ENCODE results near the gene MST1.

Gene MST1

DNA sequence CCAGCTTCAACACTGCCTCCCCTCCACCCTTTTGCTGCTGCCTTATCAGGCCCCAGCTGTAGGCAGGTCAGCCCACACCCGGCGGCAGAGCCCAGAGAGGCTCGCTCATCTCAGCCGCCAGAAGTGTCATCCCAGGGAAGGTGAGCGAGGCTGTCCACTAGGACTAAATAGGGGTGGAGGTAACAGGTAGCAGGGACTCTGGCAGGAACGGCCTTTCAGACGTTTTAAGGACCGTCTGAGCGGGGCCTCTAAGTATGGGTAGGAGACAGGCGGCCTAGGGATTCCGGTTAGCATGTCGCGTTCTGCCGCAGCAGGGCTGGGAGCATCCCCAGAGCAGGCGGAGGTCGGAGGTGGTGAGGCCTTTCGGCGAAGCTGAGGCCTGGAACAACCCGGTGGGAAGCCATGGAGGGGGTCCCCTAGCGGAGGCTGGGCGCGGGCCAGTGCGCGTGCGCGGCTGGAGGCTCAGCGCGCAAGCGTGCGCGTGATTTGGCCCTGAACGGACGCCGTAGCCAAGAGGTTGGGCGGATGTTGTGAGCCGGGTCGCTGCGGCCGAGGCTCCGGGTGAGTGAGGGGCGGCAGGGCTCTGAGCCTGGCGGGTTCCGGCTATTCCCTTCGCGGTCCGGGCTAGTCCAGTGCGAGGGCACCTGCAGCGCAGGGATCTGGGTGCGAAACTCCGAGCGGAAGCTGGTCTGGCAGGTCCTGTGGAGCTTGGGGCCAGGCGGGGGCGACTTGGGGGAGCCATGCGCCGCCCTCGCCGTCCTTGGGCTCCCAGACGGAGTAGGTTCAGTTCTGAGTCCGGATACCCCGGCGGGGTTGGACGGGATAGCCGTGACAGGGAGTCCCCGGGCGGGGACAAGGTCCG, at the start of gene MST1, which contains the start of gene RNF123:
MST1 (minus strand) TSS at position 429 of the 862 bp plus-strand sequence. CDS start 783 bp downstream, outside the sequence.
RNF123 (plus strand) TSS at position 512 of the 862 bp plus-strand sequence. CDS start 1,609 bp downstream, outside the sequence.
- DNase-seq: peak; percentile 98

DNA sequence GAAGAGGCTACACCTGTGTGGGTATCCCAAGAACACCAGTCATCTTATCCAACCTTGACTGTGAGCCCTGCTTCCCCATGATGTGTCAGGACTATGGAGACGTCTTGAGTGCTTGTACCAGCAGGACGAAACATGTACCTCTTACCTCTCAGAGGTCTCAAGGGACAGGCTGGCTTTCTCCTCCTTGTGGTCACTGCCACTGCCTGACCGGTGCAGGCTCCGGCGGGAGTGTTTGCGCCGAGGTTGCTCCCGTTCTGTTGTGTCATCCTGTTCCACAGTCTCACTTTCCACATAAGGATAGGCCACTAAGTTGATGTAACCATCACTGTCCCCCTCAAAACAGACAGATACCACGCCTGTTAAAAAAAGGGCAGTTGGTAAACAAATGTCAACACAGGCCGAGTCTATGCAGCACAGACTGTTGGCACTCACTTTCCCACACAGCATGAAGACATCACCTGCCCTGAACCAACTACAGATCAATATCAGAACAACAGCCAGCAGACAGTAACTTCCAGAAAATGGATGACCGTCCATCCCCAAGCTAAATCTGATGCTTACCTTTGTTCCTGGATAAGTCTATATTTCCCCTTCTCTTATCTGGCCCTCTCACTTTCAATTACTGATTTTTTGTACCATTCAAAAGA, 48.9 kb upstream of the MST1 start:
- no peak for DNase-seq

DNA sequence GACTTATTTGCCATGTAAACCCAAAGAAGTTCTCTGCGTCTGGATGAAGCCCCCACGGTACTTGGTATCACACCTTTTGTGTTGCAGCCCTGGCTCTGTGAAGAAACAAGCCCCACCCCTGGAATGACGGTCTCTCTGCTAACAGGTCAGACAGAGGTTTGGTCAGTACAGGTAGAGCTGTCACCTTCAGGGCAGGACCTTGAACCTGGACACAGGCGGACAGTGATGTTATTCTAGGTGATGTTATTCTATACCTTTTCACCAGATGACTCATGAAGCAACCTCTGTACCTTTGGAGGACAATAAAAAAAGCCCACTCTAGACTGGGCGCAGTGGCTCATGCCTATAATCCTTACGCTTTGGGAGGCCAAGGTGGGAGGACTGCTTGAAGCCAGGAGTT, 45.5 kb upstream of the MST1 start:
- DNase-seq: no peak

DNA sequence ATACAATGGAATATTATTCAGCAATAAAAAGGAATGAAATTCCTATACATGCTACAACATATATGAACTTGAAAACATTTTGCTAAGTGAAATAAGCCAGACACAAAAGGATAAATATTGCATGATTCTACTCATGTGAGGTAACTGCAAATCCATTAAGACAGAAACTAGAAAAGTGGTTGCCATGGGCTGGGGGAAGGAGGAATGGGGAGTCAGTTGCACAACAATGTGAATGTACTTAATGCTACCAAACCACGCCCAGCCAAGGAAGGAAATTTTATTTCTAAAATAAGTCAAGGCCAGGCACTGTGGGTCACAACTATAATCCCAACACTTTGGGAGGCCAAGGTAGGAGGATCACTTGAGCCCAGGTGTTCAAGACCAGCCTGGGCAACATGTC, 44.3 kb upstream of the MST1 start:
- DNase-seq: no peak

DNA sequence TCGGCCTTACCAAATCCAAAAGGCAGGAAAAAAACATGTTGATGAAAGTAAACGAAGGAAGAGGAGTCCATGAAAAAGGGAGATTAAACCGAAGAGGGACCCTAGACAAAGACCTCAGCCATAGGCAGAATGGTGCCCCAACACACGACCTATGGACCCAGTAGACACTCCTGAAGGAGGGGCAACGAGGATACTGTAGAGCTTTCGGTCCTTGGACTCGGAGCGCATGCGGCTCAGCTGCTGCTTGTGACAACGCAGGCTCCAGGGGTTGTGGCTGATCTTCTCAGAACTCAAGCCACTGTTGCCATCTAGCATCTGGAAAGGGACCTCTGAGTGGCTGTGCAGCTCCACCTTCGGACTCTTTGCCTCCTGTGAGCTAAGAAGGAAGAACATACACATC, 43.3 kb upstream of the MST1 start:
- DNase-seq: no peak

DNA sequence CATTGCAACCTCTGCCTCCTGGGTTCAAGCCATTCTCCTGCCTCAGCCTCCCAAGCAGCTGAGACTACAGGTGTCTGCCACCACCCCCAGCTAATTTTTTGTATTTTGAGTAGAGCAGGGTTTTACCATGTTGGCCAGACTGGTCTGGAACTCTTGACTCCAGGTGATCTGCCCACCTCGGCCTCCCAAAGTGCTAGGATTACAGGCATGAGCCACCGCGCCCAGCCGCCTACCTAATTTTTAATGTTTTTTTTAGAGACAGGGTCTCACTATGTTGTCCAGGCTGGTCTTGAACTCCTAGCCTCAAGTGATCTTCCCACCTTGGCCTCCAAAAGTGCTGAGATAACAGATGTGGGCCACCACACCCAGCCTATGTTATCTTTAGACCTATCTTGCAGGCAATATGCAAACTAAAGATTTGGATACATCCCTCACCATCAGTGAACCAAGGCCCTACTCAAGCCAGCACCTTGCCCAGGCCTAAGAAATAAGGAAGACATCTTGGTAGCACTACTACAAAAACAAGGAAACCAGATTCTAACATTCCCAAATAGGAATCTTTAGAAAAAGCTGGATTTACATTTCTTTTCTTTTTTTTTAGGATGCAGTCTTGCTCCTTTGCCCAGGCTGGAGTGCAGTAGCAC, 40.8 kb upstream of the MST1 start:
- DNase-seq: no peak

DNA sequence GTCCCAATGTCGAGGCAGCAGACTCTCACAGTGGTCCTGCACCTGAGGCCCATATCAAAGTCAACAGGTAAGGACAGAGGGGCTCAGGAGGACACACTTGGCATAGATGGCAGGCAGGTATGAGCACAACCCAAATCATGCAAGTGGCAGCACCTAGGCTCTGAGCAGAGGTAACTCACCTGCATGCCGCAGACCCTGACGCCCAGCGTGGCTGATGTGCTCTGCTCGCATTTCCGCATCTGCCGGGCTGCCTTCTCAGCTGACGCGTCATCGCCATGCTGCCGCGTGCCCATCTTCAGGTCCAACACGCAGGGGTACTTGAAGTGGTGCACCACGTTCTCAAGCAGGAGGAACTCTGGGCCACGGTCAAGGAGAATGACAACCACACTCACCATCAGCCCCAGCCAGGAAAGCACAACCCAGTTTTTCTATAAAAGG, 38.7 kb upstream of the MST1 start:
- DNase-seq: no peak

DNA sequence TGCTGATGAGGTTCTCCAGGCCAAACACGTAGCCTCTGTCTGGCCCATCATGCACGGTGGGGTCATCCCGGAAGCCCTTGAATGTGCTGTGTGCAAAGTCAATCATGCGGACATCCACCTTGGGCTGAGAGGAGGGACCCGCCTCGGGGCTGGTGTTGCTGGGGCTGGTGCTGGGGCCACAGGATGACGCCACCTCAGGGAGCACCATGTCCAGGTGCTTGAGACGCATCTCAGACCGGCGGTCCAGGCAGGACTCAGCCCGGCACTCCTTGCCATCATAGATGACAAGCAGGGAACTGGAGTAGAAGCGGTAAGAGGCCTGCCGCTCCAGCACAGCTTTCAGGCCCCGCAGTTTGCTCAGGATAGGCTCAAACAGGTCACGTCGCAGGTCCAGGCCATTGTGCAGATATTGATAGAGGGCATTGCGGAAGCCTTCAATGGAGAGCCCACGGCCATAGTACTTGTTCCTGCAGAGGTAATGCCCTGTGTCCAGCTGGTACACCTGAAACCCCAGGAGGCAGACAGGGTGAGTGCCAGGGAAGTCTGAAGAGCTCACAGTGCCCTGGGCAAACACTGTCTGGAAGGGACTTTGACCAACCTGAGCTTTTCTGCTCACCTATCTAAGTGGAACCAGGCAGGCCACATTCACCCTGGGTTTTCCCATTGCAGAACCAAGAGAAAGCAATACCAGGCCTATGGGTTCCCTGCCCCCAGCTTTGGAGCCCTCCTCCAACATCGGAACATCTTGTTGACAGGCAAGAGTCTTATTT, 38.1 kb upstream of the MST1 start:
- no peak for DNase-seq

DNA sequence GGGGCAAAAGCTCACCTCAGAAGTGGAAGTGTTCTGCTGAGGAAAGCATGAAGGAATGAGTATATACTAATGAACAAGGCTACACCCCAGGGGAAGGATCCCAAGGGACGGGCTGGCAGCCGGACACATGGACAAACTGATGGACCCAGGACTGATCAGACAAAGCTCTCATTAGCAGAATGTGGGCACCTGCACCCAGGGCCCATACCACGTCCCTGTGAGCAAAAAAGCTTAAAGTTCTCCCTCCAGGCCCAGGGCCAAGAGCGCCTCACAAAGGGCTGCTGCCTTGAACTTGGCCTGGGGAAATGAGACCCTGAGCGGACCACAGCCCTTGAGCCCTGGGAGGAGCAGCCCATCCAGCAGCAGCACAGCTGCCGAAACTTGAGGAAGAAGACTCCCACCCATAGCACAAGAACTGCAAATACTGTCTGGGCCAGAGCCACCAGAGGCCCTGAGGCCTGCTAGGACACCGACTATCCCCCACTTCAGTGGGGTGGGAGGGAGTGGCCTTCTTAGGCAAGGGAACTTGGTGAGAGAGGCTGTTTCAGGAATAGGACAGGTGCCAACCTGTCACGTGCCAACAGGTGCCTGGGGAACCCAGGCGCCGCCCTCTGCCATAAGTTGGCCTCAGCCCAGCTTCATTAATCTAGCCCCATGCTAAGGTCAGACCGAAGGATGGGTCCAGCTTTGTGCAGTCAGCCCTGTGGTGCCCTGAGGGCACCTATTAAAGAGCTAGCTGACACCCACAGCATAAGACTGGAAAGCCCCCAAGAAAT, 36.8 kb upstream of the MST1 start:
- DNase-seq: no peak

DNA sequence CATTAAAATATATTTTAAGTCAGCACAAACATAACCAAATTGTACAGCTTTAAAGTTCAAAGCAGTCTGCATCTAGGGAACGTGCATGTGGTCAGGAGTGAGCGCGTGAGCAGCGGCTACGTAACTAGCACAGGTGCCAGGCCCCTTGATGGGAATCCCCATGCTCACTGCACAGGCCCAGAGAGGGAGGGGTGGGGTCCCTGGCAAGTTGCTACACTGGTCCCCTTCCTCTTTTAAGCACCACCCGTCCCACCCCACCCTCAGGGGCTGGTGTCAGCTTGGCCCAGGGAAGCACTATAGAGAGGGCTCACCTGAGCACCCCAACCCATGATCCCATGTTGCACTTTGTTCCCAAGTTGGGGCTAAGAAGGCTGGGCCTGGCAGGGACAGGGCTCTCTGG, 35.3 kb upstream of the MST1 start:
- no peak for DNase-seq

DNA sequence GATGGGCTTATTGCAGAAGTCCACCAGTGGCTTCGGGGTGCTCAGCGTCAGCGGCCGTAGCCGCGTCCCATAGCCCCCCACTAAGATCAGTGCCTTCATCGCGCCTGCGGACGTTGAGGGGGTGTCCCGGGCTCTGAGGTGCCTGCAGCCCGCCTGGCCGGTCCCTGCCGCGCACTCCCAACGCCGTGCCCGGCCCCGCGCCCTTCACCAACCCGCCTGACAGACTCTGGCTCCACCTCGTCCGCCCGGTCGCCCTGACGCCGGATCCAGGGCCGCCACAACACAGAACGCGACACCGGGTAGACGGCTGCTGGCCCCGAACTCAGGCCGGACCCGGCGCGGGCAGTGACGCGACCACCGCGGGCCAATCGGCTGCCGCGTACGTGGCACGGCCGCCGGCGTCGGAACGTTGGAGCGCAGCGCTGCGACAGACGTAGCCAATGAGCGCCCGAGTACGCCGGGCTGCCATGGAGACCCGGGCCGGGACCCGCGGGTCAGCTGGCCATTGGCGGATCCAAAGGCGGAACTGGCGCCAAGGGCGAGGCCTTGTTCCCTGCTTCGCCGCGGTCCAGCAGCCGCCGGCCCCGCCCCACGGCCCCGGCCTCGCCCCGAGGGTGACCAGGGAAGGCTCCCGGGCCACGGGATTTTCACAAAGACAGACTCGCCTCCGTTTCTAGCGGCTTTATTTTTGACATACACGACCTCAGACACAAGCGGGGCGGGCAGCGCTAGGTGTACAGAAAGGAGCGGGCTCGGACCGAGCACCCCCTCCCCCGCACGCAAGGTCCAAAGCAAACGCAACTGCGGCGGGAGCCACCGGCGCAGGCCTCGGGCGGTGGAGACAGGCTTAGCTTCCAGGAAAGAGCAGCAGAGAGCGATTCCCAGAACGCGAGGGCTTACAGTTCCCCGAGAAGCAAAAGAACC, 34.6 kb upstream of the MST1 start, which contains the start of gene GMPPB:
GMPPB (minus strand) TSS at position 324 of the 924 bp plus-strand sequence; CDS start at position 99, 225 bp downstream.
- peak; percentile 98 for DNase-seq

DNA sequence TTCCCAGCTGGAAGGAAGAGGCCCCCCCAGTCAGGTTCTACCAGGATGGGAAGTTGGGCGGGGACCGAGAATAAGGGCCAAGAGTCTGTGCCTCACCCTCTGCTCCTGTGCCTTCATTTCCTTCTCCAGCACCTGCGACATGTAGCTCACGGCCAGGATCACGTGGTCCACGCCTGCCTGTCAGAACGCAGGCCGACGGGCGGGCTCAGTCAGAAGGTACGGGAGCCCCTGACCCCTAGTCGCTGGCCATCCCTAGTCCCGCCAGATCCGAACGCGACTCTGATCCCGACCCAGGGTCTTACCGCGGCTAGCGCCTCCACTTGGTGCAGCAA, 34.0 kb upstream of the MST1 start:
- no peak for DNase-seq

DNA sequence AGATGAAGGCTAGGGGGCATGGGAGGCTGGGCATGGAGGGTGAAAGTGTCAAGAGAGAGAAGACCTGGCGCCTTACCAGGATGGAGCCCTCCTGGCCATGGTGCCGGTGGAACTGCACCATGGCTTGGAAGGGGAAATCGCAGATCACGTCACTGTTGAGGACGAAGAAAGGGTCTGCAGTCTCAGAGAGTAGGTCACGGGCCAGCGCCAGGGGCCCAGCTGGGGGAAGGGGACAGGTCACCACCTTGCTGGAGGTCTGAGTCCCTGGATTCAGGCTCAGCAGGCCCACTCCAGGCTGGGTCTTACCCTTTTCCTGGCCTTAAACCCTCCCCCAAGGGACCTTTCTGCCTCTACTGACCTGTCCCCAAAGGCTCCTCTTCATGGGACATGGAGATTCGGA, 33.6 kb upstream of the MST1 start:
- no peak for DNase-seq

DNA sequence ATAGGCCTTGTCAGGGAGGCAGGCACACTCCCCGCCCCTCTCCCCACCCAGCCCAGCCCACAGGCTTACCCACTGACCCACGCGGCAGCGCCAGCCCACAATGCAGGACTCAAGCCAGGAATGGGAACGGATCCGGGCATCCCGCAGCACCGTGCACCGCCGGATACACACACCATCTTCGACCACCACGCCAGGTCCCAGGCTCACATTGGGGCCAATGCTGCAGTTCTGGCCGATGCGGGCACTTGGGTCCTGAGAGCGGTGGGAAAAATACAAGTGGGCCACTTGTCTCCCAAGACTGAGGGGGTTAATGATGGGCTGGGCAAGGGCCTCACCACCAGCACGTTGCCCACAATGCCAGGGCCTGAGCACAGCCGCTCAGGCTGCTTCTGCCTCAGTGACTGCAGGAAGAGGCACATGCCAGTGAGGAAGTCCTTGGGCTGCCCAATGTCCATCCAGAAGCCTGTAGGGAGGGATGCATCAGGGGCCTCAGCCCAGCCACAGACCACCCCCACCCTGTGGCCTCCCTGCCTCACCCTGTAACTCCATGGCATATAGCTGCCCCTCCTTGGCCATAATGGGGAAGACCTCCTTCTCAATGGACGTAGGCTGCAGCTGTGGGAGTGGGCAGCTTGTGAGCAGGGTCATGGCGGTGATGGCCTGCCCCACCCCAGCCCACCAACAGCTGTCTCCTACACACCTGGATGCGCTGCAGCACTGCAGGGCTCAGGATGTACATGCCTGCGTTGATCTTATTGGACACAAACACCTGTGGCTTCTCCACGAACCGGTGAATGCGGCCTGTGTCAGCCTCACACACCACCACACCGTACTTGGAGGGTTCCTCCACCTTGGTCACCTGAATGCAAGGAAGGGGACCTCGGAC, 32.9 kb upstream of the MST1 start:
- DNase-seq: no peak

DNA sequence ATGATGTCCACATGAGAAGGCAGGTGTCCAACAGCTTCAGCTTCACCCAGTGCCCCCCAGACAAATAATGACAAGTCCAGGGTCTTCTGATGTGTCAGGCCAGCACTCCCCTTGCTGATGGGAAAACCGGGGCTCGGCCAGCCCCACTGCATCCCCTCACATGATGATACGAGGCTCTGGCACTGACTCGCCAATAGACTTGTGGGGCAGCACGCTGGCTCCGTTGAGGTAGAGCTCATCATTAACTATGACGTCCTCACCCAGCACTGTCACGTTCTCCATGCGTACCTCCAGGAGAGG, 32.3 kb upstream of the MST1 start:
- no peak for DNase-seq

DNA sequence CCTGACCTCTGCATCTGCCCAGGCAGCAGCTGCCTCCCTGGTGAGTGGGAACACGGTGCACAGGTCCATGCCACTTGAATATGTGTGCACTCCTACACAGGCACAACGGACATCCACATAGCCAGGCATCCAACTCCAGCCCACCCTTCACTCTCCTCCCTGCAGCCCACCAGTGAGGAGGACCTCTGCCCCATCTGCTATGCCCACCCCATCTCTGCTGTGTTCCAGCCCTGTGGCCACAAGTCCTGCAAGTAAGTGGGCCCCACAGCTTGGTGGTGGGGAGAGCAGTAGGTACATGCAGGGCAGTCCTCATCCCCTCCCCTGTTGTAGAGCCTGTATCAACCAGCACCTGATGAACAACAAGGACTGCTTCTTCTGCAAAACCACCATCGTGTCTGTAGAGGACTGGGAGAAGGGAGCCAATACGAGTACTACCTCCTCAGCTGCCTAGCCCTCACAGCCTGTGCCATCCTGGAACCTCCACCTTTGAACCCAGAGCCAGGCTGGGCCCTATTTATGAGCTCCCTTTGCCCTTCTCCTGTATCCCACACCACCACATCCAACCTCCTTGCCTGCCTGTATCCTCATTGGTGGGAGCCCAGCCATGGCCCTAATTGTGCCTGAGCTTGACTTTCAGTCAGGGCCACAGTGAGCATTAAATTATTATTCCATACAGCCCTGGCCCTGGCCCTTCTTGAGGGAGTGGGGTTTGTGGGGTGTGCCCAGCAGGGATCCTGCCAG, 31.8 kb upstream of the MST1 start:
- DNase-seq: no peak

DNA sequence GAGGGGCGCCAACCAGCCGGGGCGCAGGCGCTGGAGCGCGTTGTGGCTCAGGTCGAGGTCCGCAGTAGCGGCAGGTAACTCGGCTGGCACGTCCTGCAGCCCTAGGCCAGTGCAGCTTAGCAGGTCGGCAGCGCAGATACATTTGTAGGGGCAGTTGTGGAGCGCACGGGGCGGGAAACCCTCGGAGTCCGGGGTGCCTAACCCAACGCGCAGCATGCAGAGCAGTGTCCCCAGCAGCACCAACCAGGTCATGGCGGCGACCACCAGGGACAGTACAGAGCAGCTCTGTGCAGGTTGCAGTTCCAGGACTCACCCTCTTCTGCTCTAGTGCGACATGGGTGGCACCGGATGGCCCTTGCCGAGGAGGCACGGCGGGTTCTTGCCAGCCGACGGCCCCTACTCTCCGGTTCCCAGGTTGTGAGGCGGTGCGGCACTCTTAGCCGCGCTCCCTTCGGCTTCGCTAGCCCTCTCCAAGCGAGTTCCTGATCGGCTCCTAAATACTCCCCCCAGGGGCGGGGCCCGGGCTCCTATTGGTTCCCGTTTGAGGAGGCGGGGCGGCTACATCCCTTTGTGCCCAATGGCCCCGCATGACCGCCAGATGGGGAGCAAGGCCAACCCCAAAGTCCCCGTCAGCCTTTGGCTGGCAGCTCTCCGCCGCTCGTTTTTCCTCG, 30.1 kb upstream of the MST1 start, which contains the start of gene AMIGO3:
AMIGO3 (minus strand) TSS at position 471 of the 671 bp plus-strand sequence; CDS start at position 252, 219 bp downstream.
- peak; percentile 100 for DNase-seq

DNA sequence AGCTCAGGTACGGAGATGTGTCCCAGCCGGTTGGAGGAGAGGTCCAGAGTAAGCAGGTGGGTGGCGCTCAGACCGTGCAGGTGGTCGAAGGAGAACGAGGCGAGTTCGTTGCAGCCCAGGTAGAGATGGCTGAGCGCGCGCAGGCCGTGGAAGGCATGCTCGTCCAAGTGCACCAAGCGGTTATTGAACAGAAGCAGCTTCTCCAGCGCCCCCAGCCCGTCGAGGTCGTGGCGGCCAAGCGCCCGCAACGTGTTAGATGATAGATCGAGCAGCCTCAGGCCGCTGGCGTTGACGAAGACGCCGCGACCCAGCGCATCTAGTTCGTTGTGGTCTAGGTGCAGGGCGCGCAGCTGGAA, 29.6 kb upstream of the MST1 start:
- DNase-seq: no peak
